Measurements from ENCODE around the gene STUM.

- TF ChIP-seq CTCF (IDR thresholded peaks at IDR 0.05) (no peak), POLR2A (IDR thresholded peaks at IDR 0.05) (no peak)
These were observed 27.3 kb downstream of the STUM start for GRCh38 chr1:226575739-226576378.

All from right lobe of liver (tissue), 4 donors.